Mucosa of rectum (tissue), 2 donors: ENCODE results near the gene ADGRF5.
A peak's percentile ranks its signal among the peaks of the same experiment; 100 is the strongest.

Experiments used
- H3K27ac ChIP-seq, 2 donors: one replicate each; pipeline ENCODE4 v1.7.0; 2013; ENCODE audit warnings: inconsistent platforms in 2 of 2, low read depth in 2 of 2, low read length in 2 of 2
- H3K27me3 ChIP-seq, 2 donors: one replicate each; pipeline ENCODE4 v1.7.0; 2013; ENCODE audit warnings: low read length in 2 of 2; ENCODE audit not compliant: control insufficient read depth in 2 of 2, insufficient read depth in 2 of 2
- H3K36me3 ChIP-seq, 2 donors: one replicate each; pipeline ENCODE4 v1.7.0; 2013; ENCODE audit warnings: low read length in 2 of 2; ENCODE audit not compliant: control insufficient read depth in 2 of 2, insufficient read depth in 2 of 2
- H3K4me1 ChIP-seq, 2 donors: one replicate each; pipeline ENCODE4 v1.7.0; 2013; ENCODE audit warnings: low read length in 2 of 2, mild to moderate bottlenecking in 1 of 2; ENCODE audit not compliant: control insufficient read depth in 2 of 2, insufficient read depth in 2 of 2
- H3K4me3 ChIP-seq, 2 donors: one replicate each; pipeline ENCODE4 v1.7.0; 2013; ENCODE audit warnings: low read length in 2 of 2
- H3K9ac ChIP-seq, 2 donors: one replicate each; pipeline ENCODE4 v1.7.0; 2013; ENCODE audit warnings: low read length in 2 of 2, low read depth in 1 of 2, mild to moderate bottlenecking in 1 of 2
- H3K9me3 ChIP-seq, 2 donors: one replicate each; pipeline ENCODE4 v1.7.0; 2013; ENCODE audit warnings: low read length in 2 of 2; ENCODE audit not compliant: control insufficient read depth in 2 of 2
- donor health status: healthy.
- donor health status: Normal muscosa, but diverticular disease.

Gene ADGRF5, protein sequence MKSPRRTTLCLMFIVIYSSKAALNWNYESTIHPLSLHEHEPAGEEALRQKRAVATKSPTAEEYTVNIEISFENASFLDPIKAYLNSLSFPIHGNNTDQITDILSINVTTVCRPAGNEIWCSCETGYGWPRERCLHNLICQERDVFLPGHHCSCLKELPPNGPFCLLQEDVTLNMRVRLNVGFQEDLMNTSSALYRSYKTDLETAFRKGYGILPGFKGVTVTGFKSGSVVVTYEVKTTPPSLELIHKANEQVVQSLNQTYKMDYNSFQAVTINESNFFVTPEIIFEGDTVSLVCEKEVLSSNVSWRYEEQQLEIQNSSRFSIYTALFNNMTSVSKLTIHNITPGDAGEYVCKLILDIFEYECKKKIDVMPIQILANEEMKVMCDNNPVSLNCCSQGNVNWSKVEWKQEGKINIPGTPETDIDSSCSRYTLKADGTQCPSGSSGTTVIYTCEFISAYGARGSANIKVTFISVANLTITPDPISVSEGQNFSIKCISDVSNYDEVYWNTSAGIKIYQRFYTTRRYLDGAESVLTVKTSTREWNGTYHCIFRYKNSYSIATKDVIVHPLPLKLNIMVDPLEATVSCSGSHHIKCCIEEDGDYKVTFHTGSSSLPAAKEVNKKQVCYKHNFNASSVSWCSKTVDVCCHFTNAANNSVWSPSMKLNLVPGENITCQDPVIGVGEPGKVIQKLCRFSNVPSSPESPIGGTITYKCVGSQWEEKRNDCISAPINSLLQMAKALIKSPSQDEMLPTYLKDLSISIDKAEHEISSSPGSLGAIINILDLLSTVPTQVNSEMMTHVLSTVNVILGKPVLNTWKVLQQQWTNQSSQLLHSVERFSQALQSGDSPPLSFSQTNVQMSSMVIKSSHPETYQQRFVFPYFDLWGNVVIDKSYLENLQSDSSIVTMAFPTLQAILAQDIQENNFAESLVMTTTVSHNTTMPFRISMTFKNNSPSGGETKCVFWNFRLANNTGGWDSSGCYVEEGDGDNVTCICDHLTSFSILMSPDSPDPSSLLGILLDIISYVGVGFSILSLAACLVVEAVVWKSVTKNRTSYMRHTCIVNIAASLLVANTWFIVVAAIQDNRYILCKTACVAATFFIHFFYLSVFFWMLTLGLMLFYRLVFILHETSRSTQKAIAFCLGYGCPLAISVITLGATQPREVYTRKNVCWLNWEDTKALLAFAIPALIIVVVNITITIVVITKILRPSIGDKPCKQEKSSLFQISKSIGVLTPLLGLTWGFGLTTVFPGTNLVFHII (N-terminal part only)

DNA sequence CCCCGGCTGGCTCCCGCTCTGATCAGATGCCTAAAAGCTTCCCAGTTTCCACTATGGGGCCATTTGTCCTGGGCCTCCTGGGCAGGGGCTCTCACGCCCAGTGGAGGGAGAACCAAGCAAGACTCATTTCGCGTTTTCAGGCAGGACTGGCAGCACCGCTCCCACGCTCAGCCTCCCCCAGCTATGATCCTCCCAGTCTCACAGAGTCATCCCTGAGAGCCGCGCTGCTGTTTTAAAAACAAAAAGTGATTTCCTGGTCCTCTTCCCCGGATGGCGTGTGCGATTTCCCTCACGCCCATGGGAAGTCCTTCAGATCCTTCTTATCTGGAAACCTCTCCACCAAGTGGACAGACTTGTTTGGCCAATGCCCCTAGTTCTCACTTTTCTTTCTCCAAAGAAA is at the start of gene ADGRF5:
Gene ADGRF5 (minus strand): TSS at position 208 of the 400 bp plus-strand sequence. CDS start 15,176 bp downstream, outside the sequence.
- H3K4me1 ChIP-seq = no peaks in the 10 kb centered on the region
- H3K36me3 ChIP-seq = no peaks in the 10 kb centered on the region
- peak within 1 kb of the TSS in 1 of 2 donors; percentile 15 for H3K4me3 ChIP-seq
- no peak within 1 kb of the TSS for H3K27ac ChIP-seq
- no peak within 1 kb of the TSS for H3K9ac ChIP-seq
- H3K9me3 ChIP-seq = no peaks in the 10 kb centered on the region
- H3K27me3 ChIP-seq = no peaks in the 10 kb centered on the region

DNA sequence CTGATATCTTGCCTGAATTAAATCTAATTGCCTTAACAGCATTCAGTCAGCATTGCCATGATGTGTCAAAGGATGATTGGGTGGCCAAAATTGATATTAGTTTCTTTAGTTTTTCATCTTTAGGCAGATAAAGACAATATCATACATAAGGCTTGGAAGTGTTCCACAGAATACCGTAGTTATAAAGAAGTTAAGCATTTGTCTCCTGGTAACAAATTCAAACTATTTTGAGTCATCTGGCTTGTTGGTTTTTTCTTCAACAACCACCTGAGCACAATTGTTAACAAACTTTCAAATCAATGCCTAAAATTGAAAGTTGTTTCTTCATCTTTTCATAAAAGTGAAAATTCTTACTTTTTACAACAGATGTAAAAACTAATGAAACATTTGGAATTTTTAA is 47.5 kb upstream of the ADGRF5 start:
- no peaks in the 10 kb centered on the region for H3K4me1 ChIP-seq
- H3K9me3 ChIP-seq = no peaks in the 10 kb centered on the region

DNA sequence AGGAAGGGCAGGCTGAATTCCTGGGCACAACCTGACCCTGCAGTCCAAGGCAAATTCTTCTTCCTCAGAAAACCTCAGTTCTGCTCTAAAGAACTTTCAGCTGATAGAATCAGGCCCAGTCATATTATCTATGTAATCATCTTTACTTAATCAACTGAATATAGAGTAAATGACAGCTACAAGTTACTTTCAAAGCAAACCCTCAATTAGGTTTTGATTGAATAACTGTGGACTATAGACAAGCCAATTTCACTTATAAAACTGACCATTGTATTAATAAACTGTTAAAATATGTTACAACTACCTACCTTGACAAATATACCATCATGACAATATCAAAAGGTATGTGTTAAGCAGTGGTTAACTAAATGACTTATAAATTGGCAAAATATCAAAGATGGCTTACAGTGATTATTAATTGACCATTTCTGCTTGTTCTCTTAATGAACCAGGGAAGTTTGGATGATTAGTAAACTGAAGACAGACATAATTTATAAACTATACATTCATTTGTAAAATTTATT is 46.1 kb upstream of the ADGRF5 start:
- no peaks in the 10 kb centered on the region for H3K9me3 ChIP-seq

More for the DNA sequence above, 47.5 kb upstream of the ADGRF5 start:
- no peaks in the 10 kb centered on the region for H3K36me3 ChIP-seq
- H3K27me3 ChIP-seq = no peaks in the 10 kb centered on the region
- H3K9ac ChIP-seq = no peak overlapping the region
- no peak overlapping the region for H3K27ac ChIP-seq
- H3K4me3 ChIP-seq = no peak overlapping the region

DNA sequence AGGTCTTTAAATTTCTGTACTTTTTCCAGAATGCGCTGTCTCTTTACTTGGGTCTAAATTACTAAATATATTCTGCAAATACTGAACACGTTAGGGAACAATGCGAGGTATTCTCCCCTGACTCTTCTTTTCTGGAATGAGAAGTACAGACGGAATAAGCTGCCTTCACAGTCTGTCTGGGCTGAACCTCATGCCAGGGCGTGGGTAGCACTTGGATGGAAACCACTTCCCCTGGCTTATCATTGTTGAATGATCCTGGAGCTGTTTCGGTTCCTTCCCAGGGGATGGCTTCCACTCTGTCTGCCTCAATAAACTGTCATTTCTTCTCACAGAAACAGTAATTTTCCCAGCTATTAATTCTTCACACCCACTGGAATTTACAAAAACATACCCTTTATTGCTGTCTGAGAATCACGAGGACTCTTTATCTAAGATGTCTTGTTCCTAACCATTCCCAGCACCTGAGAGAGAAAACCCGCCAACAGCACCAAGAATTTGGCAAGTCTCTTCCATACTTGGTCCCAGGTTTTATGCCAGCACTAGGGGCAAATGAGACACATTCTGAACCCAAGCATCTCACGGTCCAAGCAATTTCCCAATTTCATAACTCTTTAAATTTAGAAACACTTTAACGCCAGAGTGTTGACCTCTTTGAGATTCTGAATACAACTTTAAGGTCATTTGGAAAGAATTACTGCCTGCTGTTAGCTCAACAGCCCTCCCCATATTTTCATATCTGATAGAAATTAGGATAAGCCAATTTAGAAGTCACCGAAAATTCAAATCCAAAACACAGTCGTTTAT is 43.2 kb upstream of the ADGRF5 start:
- no peaks in the 10 kb centered on the region for H3K9me3 ChIP-seq
- no peak overlapping the region for H3K27ac ChIP-seq
- H3K27me3 ChIP-seq = peaks cover 0 to 4% of the 10 kb centered on the region in 2 donors
- H3K36me3 ChIP-seq = no peaks in the 10 kb centered on the region
- no peak overlapping the region for H3K4me3 ChIP-seq
- no peaks in the 10 kb centered on the region for H3K4me1 ChIP-seq
- H3K9ac ChIP-seq = no peak overlapping the region

More for the DNA sequence above, 46.1 kb upstream of the ADGRF5 start:
- no peaks in the 10 kb centered on the region for H3K36me3 ChIP-seq
- H3K4me3 ChIP-seq = no peak overlapping the region
- no peak overlapping the region for H3K9ac ChIP-seq
- H3K4me1 ChIP-seq = no peaks in the 10 kb centered on the region
- H3K27me3 ChIP-seq = no peaks in the 10 kb centered on the region
- no peak overlapping the region for H3K27ac ChIP-seq

DNA sequence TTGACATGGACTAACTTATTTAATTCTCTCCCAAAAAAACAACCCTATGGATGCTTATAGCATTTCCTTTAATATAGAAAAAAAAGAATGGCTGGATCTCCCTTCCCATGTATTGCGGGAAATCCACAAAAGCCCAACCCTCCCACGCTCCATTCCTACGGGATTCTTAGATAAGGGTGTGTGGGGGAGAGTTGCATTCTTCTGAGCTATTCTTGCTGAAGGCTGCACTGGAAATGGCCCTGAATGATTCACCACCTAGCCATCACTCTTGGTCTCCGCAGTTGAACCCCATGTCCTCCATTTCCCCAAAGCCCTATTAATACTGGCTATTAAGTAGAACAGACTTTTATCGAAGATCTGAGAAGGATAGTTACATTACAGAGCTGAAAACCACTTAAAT is 41.9 kb upstream of the ADGRF5 start:
- Histone ChIP-seq H3K4me1 (no peaks in the 10 kb centered on the region), H3K36me3 (no peaks in the 10 kb centered on the region), H3K27ac (no peak overlapping the region), H3K9ac (no peak overlapping the region), H3K27me3 (peaks cover 0 to 4% of the 10 kb centered on the region in 2 donors), H3K4me3 (no peak overlapping the region), H3K9me3 (no peaks in the 10 kb centered on the region)

DNA sequence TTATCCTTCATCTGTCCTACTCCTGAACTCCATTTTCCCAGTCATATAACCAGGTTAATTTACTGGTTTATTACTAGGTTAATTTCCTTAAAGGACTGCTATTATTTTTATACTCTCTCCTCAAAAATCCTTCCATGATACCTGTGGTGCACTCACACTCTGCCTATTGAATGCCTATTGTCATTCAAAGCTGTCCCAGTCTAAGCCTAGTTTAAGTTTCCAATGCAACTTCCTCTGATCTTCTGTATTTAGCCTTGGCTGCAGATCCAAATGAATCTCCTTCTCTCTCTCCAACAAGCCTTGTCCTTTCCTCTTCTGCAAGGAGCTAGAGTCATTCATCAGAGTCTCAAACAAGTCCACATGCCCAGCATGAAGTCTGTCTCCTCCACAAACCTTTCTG is 41.3 kb upstream of the ADGRF5 start:
- Histone ChIP-seq H3K36me3 (no peaks in the 10 kb centered on the region), H3K27ac (no peak overlapping the region), H3K4me1 (no peaks in the 10 kb centered on the region), H3K9ac (no peak overlapping the region), H3K27me3 (peaks cover 0 to 4% of the 10 kb centered on the region in 2 donors), H3K9me3 (no peaks in the 10 kb centered on the region), H3K4me3 (no peak overlapping the region)

DNA sequence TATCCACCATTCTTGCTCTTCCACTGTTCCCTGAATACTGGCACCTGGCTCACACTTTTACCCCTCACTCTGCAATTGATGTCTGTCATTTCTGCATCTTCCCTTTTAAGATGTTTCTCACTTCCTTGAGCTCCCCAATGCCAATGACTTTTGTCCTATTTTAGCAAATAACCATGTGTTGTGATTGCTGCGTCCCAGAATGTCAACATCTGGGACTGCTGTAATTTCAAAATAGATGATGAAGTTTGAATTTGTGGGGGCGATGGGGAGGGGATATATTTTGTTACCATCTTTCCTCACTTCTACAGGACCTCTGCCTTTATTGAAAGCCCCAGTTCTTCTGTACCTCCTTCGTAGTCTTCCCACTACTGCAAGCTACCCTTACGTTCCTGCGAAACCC is 40.0 kb upstream of the ADGRF5 start:
- Histone ChIP-seq H3K9ac (no peak overlapping the region), H3K9me3 (no peaks in the 10 kb centered on the region), H3K4me3 (no peak overlapping the region), H3K4me1 (no peaks in the 10 kb centered on the region), H3K27me3 (peaks cover 0 to 4% of the 10 kb centered on the region in 2 donors), H3K36me3 (no peaks in the 10 kb centered on the region), H3K27ac (no peak overlapping the region)

DNA sequence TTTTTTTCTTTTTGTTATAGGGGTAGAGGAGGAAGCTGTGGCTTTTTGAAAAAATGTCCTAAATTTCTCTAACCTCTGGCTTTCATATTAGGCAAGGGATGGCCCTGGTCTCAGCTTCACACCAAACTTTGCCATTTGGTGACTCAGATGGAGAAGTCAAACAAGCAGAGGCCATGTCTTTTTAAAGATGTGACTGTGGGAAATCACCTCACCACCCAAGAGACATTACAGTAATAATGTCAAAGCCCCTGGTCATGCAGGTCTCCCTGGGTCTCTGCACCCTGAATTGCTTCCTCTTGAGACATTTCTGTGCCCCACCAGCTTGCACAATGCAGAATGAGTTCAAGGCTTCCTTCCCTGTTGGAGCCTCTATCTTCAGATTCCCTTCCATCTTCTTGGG is 39.5 kb upstream of the ADGRF5 start:
- Histone ChIP-seq H3K27me3 (peaks cover 0 to 4% of the 10 kb centered on the region in 2 donors), H3K9ac (no peak overlapping the region), H3K4me1 (no peaks in the 10 kb centered on the region), H3K27ac (no peak overlapping the region), H3K9me3 (no peaks in the 10 kb centered on the region), H3K36me3 (no peaks in the 10 kb centered on the region), H3K4me3 (no peak overlapping the region)

DNA sequence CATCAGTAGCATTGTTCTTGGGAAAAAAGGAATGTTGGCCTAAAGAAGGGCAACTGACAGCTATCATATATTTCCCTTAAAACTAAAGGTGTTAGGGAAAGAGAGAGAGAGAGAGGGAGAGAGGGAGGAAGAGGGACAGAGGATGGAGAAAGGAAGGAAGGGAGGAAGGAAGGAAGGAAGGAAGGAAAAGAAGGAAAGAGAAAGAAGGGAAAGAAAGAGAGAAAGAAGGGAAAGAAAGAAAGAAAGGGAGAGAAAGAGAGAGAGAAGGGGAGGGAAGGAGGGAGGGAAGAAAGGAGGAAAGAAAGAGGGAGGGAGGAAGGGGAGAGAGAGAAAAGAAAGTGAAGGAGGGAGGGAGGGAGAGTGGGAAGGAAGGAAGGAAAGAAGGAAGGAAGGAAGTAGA is 37.7 kb upstream of the ADGRF5 start:
- H3K36me3 ChIP-seq = no peaks in the 10 kb centered on the region
- H3K9ac ChIP-seq = no peak overlapping the region
- peaks cover 0 to 4% of the 10 kb centered on the region in 2 donors for H3K27me3 ChIP-seq
- no peak overlapping the region for H3K27ac ChIP-seq
- no peaks in the 10 kb centered on the region for H3K4me1 ChIP-seq
- H3K4me3 ChIP-seq = no peak overlapping the region
- no peaks in the 10 kb centered on the region for H3K9me3 ChIP-seq
